Esophagus mucosa (tissue), 1 donor: ENCODE results near the gene PRTFDC1. TPM values are rescaled to one million over a fixed set of nuclear protein-coding genes. Genes with fewer than 3 reads are reported as not detected.
"Not testable (repeated sequence)": the region's sequence is repeated elsewhere in the genome, so short reads cannot be mapped to it uniquely, and the experiment has no call there.

ENCODE experiments used
- ATAC-seq: fragments of 200-7000 bp; cut with Tn5 transposase; one replicate; pipeline ENCODE4 v1.9.1; 2020
- total RNA-seq: library from RNA; stranded (reverse); gene quantifications from one replicate; pipeline ENCODE4 v1.2.4, GENCODE V29; 2023
- donor health status: DM: yes; HTN: yes; CAD: no.

The PRTFDC1 gene
- total RNA-seq, 1 donor from 2014 or later = 2.1 TPM

- ATAC-seq = no peak
These were observed 12.6 kb upstream of the PRTFDC1 start for GRCh38 chr10:24965051-24965450.

DNA sequence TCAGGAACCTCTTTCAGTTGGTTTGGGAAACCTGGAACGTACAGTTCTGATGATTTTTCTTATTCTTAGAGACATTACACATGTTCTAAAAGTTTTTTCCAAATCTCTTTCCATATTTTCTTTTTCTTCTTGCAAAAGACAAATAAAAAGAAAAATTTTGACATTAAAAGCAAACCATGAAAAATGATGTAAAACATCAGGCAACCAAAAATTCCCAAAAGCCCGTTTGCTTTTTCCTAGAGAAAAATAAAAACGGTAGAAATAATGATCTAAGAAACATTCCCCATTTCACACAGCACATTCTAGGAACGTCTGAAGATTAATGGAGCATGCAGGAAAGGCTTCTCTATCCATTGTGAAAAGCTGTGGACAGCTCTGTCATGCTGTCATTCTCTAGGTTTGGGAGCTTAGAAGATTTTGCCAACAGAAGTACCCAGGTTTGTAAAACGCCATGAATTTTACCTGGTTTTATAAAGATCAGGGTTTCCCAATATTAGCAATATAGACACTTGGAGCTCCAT, 11.2 kb upstream of the PRTFDC1 start:
- no peak for ATAC-seq

DNA sequence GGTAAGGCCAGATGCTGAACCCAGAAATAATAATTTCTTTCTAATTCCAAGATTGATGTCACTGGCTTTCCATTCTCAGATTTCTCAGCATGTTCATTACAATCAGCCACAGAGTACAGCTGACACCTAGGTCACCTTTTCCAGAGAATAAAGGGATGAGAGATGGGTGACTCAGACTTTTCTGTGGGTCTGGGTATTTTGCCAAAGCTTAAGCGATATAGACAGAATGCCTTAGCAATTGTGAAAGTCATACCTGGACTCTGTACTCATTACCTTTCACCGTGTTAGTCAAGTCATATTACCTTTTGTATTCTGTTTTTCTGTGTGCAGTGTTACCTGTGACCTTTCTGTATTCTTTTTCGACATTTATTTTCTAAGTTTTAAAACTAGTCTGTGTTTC, 10.6 kb upstream of the PRTFDC1 start:
- peak; percentile 92 for ATAC-seq

GRCh38 chr10:24961582-24961981, 9.2 kb upstream of the PRTFDC1 start:
- no peak for ATAC-seq

GRCh38 chr10:24959382-24959730, 7.0 kb upstream of the PRTFDC1 start:
- no peak for ATAC-seq

- ATAC-seq = no peak
These were observed 6.4 kb upstream of the PRTFDC1 start for GRCh38 chr10:24958721-24959381.

GRCh38 chr10:24958091-24958720, 5.8 kb upstream of the PRTFDC1 start:
- ATAC-seq = peak; percentile 70

DNA sequence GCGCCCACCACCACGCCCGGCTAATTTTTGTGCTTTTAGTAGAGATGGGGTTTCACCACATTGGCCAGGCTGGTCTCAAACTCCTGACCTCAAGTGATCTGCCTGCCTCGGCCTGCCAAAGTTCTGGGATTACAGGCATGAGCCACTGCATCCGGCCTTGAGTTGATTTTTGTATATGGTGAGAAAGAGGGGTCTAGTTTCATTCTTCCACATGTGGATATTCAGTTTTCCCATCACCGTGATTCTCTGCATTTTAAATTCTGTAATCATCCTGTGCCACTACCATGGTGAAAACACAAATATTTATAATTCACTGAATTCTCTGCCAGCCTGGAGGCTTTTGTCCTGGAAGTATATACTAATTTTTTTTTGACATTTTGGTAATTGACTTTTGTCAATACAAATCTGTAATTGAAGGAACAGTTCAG, 5.2 kb upstream of the PRTFDC1 start:
- not testable (repeated sequence) for ATAC-seq

- ATAC-seq = no peak
These were observed 1.3 kb upstream of the PRTFDC1 start for GRCh38 chr10:24953675-24954074.

DNA sequence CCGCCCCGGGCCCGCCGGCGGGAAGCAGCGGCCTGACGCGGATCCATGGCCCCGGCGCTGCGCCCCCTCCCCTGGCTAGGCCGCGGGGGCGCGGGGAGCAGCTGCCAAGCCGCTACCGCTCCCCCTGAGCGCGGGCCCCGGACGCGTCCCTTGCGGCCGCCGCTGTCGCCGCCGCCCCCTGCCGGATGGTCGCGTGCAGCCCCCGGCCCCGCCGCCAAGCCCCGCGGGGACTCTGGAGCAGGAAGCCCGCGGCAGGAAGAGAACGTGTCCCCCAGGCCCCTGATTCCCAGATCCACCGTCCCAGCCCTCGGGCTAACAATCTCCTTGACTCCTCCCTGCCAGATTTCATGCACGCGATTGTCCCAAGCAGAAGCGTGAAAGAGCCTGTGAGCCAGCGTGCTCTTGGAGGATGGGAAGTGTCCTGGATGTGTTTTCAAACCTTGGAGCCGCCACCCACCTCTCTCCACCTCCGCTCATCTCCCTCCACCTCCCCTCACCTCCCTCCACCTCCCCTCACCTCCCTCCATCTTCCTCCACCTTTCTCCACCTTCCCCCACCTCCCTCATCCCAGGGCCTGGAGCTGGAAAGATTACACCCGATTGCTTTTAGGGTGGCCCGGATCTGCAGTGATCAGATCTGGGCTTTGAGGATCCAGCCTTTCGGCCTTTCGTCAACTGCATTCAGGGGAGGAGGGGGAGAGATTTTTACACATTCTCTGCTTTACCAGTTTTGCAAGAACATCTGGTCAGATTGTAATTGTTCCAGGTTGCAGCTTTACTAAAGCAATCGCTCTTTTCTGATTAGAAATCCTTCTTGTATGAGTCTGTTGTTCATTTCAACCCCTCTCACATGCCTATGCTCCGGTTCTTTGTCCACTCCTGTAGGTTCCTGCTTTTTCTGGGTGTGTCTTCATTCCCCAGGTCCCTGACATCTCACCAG, 570 bp upstream of the PRTFDC1 start:
- peak; percentile 45 for ATAC-seq

GRCh38 chr10:24951201-24952142, 934 bp downstream of the PRTFDC1 start:
- peak; percentile 7 for ATAC-seq

DNA sequence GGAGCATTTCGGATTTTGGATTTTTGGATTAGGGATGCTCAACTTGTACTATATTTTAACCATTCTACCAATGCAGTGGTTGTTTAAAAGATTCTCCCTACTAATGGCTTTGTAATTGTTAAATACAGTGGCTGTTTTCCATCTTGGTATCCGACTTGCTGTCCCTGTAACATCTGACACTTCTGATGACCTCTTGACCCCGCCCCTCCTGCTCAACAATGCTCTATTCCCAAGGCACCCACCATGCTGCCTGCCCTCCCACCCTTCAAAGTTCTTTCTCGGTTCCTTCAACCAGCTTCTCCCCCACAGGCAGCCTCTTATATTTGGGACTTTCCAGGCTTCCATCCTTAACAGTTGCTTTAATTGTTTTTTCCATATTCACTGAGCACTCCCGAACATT, 2.0 kb downstream of the PRTFDC1 start:
- ATAC-seq = no peak

DNA sequence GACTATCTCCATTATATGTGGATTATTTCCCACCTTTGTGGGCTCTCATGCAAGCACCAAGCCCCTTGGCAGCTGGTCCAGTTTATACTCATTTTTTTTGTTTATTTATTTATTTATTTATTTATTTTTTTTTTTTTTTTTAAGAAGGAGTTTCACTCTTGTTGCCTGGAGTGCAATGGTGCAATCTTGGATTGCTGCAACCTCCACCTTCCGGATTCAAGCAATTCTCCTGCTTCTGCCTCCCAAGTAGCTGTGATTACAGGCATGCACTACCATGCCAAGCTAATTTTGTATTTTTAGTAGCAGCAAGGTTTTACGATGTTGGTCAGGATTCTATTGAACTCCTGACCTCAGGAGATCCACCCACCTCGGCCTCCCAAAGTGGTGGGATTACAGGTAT, 2.8 kb downstream of the PRTFDC1 start:
- ATAC-seq = no peak

DNA sequence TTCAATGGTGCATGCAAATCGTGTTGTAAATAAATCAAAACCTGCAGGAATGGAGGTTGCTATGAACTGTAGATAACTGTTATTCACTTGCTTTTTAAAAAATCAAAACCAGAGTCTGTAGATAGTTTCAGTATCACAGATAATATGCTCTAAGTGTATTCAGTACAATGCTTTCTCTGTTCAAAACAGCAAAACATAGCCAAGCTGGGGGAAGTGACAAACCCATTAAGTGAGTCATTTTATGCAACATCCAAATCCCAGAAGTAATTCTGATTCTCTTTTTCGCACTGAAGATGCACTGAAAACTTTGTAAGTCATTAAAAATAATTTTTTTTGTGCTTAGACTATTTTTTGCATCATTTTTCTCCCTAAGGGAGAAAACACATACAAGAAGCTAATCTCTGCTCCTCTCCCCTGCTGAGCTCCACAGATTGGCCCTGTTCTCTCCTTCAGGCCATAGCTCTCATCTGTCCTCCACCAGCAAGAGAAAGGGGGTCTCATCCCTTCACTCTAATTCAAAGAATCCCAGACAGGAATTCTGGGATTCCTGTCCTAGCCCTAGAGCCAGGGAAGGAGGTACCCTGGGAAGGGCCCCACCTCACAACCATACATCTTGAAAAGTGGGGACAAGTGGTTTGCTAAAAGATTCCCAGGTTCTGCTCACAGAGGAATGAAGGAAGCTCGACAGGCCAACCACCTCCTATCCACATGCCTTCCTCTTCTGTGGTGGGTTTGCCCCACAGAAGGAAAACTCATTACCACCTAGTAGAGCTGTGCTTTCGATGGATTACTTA, 4.9 kb downstream of the PRTFDC1 start:
- no peak for ATAC-seq

GRCh38 chr10:24944512-24945255, 7.7 kb downstream of the PRTFDC1 start:
- peak; percentile 95 for ATAC-seq

- ATAC-seq = no peak
These were observed 13.9 kb downstream of the PRTFDC1 start for GRCh38 chr10:24938525-24938924.

GRCh38 chr10:24938076-24938475, 14.3 kb downstream of the PRTFDC1 start:
- no peak for ATAC-seq

GRCh38 chr10:24935504-24936292, 16.7 kb downstream of the PRTFDC1 start:
- no peak for ATAC-seq

GRCh38 chr10:24931236-24931635, 21.2 kb downstream of the PRTFDC1 start:
- no peak for ATAC-seq

DNA sequence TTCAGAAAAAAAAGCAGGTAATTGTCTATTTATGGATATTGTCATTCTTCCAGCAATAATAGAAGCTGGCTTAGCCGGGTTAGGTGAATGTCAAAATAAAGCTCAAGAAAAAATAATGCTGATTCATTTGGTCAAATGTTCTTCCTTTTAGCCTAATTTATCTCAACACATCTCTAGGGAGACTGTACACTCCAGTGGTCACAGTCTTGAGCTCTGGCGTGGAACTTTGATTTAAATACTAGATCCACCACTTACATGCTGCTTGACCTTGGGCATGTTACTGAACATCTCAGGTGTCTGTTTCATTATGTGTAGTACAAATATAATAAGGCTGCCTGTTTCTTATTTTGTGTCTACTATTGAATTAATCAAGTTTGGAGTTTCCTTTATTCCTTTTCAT, 22.0 kb downstream of the PRTFDC1 start:
- no peak for ATAC-seq
